GM12872 (cell line): Measurements from ENCODE around the gene SLC44A2.

Source experiments
- TF ChIP-seq, protein P1 (sequence below): IDR thresholded peaks from 3 replicates; pipeline ENCODE4 v1.5.1; 2011; ENCODE audit warnings: low read depth, mild to moderate bottlenecking, low read length, moderate library complexity; ENCODE audit not compliant: insufficient read depth

Gene SLC44A2

DNA sequence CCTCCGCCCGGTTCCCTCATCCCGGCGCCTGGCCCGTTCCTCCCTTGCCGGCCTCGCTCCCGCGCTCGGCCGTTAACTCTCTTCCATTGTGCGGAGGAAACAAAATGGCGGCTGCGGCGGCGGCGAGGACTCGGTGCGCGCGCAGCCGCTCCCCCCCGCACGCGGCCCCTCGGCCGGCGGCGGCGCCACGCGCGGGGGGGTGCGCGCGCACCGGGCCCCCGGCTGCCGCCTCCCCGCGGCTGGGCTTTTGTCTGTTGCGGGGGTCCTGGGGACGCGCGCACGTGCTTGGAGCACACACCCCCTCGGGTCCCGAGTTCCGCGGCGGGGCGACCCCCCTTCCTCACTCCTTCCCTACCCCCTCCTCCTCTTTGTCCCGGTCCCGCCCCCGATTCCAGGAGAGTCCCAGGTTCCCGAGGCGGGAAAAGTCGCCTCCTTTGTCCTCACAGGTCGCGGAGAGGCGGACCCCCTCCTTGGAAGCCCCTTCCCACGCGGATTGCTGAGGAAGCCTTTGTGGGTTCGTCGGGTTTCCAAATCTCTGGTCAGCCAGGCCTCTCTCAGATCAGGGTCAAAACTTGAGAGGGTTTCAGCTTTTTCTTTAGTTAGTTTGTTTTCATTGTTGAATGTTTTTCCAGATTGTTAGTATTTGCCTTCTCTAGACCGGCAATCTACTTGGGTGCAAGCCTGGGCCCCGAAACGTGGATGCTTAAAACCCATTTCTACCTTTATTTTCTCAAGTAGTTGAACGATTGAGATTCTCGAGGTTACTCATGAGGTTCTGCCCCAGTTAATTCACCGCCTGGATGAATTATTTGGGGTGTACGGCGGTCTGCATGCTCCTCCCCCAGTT lies 29.5 kb downstream of the SLC44A2 start:
- TF ChIP-seq, protein P1, sequence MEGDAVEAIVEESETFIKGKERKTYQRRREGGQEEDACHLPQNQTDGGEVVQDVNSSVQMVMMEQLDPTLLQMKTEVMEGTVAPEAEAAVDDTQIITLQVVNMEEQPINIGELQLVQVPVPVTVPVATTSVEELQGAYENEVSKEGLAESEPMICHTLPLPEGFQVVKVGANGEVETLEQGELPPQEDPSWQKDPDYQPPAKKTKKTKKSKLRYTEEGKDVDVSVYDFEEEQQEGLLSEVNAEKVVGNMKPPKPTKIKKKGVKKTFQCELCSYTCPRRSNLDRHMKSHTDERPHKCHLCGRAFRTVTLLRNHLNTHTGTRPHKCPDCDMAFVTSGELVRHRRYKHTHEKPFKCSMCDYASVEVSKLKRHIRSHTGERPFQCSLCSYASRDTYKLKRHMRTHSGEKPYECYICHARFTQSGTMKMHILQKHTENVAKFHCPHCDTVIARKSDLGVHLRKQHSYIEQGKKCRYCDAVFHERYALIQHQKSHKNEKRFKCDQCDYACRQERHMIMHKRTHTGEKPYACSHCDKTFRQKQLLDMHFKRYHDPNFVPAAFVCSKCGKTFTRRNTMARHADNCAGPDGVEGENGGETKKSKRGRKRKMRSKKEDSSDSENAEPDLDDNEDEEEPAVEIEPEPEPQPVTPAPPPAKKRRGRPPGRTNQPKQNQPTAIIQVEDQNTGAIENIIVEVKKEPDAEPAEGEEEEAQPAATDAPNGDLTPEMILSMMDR: no peak

DNA sequence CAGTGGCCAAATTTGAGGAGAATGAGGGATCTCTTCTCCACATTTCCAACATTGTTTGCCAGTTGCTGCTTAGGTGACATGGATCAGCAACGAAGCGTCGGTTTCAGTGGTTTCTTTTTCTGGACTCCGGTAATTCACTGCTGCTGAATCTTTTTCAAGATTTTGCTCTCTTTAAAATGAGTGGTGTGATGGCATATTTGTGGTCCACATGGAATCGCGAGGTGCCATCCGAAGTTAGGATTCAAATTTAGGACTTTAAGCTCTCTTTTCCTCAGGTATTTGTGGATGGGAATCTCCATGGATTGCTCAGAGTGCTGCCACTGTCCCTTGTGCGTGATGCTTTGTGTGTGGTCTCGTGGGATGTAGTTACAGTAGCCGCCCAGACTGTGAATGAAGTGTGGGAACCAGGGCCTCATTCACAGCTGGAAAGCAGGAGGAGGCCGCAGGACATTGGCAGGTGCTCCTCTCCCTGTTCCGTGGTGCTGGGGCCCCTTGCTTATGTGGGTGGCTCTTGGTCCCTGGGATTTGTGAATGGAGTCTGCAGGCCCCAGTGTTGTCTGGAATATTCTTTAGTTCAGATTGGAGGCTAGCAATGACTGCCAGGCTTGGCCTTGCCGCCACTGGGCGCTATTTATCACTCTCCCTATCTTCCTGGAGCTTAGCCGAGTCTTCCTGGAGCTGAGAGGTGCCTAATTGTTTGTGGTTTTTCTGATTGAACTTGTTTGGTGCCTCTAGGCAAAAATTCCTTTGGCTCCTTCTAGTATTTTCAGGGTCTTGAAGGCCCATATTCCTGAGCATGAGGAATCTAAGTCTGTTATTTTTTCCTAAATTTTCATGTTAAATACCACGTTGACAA lies 30.3 kb downstream of the SLC44A2 start:
- TF ChIP-seq, protein P1: no peak

DNA sequence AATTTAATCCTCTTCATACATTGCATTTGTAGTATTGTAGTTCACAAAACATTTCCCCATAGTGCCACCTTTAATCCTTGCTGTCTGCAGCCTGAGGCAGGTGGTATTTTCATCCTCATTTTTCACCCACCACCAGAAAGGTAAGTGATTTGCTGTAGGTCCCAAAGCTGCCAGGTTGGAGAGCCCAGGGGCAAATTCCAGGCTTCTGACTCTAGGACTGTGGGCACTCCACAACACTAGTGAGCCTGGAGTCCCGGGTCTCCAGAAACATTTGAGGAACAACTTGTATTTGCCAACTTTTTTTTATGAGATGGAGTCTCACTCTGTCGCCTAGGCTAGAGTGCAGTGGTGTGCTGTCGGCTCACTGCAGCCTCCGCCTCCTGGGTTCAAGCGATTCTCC lies 35.0 kb downstream of the SLC44A2 start:
- TF ChIP-seq, protein P1: no peak

DNA sequence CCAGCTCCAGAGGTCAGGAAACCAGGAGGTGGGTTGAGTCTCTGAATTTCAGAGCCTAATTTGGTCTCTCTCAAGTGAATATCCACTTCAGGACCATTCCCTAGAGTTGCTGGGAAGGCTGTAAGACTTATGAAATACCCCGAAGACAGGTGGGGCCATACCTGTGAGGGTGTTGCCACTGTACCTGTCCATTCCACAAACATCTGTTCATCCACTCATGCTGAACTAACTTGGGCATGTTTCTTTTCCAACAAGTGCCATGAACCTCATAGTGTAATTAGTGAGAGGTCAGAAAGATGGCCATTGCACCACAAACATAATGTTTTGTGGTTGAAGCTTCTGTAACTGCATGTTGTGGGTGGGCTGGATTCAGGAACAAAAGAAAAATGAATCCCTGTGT lies 36.6 kb downstream of the SLC44A2 start:
- TF ChIP-seq, protein P1: no peak

DNA sequence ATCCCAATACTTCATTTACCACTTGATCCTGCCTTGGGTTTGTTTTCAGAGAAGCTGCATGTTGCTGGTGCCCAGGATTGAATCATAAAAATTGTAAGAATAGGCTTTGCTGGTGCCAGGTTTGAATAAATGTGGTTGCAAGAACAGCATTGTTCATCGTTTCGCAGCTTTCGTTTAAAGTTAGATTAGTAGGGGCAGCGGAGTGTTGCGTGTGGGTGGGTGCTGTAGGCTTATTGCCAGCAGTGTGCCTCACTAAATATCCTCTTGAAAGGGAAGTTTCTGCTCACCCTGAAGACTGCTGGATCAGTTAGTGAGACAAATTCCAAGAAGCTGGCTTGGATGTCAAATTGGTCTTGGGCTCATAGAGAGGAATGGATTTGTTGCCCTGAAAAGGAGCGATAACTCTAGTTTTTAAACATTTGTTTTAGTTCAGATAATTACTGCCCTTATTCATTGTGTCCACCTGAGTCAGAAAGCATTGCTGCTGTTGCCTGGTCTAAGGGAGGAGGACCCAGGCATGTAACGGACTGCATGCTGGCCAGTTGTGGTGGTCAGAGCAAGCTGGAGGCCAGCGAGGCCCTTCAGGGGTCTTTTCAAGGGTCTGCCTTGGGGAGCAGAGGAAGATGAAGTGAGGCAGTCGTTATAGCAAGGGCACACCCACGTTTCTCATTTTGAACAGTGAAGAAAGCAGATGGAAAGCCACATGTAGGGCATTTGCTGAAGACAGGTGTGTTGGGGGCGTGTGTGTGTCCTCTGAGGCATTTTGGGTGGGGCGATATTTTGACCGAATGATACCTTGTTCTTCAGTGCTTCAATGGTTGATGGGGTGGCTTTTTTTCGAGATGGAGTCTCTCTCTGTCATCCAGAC lies 37.3 kb downstream of the SLC44A2 start:
- TF ChIP-seq, protein P1: no peak

DNA sequence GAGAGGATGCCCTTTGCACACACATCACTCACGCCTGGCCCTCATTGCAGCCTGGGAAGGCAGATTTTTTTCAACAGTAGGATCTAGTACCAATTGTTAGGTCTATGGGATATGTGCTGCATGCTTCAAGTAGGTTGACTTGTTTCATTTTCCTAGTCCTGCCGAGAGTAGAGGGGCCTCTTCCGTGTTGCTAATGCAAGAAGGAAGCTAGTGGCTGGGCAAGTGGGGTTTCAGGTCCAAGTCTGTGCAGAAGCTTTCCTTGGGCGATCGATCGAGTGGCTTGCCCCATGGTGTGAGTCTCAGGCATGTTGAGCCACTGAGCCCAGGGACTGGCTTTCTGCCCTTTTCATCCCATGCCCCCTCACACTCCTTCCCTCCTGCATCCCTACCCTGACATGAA lies 42.5 kb downstream of the SLC44A2 start:
- TF ChIP-seq, protein P1: no peak
